ENCODE results near the gene RTP2.

Gene RTP2

DNA sequence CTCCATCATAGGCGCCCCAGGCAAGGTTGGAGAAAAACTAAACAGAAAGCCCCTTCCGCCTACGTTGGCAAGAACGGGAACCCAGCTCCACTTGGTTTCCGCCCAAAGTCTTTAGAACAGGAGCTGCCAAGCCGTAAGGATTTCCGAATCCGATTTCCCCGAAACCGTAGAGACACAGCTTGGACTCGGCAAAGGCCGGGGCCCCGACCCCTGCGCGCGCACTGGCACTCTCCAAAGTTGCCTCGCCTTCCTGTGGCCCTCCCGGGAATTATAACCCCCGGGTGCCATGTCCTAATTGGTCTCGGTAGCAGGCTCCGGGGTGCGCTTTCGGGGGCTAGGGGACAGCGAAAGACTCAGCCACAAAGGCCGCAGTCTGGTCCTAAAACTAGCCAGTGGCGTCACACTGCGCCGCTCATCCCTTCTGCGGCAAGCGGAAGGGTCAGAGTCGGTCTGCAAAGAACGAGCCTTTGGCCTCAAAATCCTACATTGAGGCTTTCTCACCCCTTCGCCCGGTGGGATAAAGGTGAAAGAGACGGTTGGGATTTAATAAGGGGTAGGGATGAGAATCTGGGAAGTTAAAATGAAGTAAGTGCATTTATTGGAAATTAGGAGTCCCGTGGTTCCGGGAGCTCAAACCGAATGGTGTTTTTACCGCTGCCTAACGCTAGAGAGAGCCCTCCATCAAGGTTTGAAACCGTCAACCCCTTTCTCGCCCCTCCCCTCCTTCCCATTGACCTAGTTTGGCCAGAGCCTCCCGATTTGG lies 36.2 kb upstream of the RTP2 start:
- no peak for DNase-seq (ENCODE audit: low read depth in 2 of 2)

DNA sequence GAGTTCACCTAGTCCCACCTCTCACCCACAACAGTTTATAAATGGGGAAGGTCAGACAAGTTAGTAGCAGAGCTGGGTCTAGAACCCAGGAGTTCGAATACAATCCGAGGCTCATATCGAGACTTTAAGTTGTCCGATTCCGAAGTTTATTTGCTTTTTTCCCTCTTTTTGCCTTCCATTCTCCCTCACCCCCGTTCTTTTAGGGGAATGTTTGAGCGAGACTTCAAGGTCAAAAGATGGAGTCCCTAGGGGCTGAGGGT lies 35.6 kb upstream of the RTP2 start:
- no peak for DNase-seq (ENCODE audit: low read depth in 2 of 2)

DNA sequence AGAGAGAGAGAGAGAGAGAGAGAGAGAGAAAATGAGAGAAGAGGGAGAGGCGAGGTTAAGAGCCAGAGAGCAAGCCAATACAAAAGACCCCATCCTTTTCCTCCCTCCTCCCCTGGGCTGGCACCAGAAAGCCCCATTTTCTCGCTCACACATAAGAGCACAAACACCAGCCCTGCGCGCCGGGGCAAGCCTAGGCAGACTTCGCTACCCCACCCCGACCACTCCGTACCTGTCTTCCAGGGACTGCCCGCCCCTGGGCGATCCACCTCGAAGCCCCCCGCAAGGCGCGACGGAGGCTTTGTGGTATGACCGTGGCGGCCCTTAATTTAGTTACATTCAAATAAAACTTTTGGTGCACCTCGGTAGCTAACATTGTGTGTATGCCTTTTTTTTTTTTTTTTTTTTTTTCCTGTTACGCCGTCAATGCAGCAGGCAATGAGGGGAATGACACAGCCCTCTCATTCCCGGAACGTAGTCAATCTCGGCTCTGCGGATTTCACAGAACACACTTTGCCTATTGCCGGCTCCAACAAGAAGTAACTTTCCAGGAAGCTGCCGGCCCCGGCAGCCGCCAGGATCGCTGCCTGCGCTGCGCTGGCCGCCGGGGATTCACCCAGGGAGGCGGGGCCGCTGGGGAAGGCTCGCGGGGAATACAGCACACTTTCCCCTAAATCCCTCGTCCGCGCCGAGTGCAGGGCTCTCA lies 35.2 kb upstream of the RTP2 start:
- DNase-seq (ENCODE audit: low read depth in 2 of 2): no peak

DNA sequence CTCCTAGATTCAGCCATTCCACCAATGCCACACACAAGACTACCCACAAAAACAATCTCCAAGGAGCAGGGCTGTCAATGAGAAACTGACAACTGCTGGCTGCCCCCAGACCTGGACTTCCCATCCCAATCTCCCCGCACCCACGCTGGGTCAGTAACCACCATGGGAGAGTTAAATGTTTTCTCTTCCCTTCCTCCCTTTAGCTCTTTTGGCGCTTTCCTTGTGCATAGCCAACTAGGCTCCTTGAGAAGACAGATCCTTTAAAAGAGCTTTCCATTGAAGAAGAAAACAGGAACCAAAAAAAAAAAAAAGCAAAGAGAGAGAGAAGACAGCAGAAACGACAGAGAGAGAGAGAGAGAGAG lies 34.6 kb upstream of the RTP2 start:
- no peak for DNase-seq (ENCODE audit: low read depth in 2 of 2)

DNA sequence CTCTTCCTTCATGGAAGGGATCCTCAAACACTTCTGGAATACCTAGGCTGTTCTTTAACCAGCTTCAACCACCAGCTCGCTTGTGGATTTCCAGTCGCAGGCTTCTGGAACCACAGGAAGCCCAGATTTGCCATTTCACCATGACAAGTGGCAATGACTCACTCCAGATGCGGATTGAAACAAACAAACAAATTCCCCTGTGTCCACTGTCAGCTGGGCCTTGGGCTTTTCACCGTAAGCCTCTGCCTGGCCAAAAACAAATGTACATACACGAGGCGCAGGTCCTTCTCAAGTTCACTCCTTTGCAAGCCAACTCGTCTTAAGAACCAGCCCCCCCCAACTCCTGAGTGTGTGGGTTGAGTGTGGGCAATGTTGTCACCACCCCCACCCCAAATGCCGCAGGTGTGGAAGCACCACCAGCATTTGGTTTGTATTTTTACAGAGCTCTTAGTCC lies 34.1 kb upstream of the RTP2 start:
- no peak for DNase-seq (ENCODE audit: low read depth in 2 of 2)

DNA sequence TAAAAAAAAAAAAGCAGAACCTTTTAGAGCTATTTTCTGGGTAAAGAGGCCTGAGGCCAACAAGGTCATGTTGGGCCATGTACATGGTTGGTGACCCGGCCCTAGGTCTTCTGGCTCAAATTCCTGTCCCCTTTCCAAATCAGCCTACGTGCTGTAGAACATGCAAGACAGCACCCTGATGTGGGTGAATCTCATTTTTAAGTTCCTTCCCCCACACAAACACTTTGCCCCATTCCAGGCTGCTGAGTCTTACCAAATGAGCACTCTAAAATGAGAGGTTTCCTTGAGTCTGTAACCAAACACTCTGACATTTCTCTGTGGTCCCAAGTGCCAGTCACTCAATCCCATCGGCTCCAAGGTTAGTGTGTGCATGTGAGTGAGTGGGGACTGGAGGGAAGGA lies 33.5 kb upstream of the RTP2 start:
- no peak for DNase-seq (ENCODE audit: low read depth in 2 of 2)

DNA sequence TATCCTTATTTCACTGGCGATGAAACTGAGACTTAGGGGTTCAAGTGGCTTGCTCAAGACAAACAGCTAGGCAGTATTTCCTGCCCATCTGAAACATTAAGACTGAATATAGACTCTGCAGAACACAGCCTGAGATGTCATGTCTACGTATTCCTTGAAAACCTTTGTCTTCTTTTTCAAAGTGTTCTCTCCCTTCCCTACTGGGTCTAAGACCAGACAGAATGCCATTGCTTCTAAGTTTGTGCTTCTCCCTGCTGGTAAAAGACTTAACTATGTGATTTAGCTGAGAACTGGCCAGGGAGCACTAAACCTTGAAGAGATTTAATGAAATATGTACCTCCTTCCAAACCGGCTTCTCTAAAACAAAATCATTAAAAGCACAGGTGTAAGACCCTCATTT lies 33.0 kb upstream of the RTP2 start:
- no peak for DNase-seq (ENCODE audit: low read depth in 2 of 2)

DNA sequence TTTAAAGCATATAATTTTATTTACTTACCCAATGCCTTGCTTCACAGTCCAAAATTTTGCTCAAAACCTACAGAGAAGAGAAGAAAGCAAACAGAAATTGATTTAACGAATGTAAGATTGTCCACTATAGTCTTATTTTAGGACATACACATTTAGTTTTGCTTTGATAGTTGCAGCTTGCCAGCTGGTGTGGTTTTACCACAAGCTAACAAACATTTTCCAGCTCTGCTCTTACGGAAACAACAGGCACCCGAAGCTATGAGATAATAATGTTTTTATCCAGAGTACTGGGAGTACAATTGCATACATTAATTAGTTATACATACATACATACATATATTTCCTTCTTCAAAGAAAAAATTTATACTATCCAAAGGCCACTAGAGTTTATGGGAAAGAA lies 32.5 kb upstream of the RTP2 start:
- no peak for DNase-seq (ENCODE audit: low read depth in 2 of 2)

DNA sequence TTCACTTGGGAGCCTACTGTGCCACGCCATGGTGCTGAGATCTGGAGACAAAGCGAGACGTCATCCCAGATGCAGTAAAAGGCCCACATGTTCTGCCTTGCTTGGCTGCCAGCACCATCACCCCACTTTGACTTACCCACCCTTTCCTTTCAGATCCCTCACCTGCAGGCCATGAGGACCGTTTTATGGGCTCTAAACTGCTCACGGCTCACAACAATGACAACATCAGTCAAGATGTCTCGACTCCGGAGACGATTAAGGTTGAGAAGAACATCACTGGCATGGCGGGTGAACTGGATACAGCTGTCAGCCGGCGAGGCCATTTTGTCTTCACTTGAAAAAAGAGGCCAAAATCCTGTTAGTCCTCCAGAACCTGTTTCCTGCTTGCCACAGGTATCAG lies 31.0 kb upstream of the RTP2 start:
- DNase-seq (ENCODE audit: low read depth in 2 of 2): no peak

DNA sequence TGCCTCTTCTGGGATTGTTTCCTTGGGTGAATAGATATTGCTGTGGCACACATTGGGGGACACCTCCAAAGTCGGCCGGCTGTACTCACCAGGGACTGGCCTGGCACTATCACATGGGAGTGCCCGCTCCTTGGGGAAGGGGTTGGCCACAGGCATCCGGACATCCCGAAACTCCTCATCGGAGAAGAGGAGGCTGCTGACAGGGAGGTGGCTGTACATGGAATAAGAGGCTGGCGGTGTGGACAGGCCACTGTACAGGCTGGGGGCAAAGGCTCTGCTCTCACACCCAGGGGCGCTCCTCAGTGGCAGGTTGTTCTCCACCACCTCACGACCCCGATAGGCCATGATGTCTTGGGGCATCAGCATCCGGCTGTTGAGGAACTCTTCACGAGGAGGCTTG lies 27.2 kb upstream of the RTP2 start:
- no peak for DNase-seq (ENCODE audit: low read depth in 2 of 2)

DNA sequence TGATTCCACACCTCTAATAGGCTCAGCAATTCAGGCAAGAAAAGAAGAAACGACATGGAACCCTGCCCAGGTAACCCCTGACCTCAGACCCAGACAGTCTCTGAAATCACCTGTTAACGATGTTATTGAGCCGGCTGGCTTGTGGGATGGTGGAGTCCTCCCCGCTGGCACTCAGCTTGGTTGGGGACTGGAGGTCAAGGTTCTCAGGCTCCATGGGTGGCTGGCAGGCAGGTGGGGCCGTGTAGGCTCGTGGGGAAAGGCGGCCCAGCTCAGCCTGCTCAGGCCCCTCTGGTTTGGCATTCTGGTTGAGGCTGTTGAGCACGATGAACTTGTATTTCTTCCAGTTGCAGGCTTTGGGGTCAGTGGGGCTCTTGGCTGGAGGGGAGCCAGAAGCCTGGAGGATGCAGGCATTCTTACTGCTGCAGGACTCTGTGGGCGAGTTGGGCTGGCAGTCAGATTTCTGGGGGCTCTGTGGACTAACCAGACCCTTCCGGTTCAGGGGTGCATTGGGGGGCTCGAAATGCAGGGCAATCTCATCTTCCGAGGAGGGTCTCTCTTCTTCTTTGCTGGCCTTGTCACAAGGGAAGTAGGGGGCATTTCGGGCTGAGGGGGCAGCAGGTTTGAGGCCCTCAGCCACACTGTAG lies 26.7 kb upstream of the RTP2 start:
- DNase-seq (ENCODE audit: low read depth in 2 of 2): no peak

DNA sequence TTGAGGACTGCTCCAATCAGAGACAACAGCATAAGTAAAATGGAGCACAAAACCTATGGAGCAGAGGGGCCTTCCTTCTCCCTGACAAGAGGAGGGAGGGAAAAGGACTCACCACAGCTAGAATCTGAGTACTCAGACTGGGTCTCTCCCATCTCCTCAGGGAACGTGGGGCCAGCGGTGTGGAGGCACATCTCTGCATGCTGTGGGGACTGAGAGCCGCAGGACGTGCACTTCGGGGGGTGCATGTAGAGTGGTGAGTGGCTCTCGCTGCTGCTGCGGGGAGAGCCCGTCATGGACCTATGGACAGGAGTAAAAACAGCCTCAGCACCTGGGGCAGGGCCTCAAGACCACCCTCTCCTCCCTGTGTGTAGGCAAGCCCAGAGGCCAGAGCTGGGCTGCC lies 25.9 kb upstream of the RTP2 start:
- DNase-seq (ENCODE audit: low read depth in 2 of 2): no peak

DNA sequence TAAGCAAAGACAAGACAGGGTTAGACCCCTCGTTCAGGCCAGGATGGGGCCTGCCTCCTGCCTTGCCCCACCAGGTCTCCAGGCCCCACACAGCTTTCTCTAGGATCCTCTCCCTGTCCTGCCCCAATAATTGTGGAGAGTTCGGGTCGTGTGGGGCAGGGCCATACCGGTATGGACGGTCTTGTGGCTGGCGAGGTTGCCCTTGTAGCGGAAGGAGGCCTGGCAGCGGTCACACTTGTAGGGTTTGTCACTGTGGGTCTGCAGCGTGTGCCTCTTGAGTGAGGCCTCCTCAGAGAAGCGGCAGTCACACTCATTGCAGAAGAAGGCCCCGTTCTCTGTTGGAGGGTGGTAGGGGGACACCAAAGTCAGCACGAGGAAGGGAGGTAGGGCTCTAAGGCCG lies 24.2 kb upstream of the RTP2 start:
- DNase-seq (ENCODE audit: low read depth in 2 of 2): no peak

DNA sequence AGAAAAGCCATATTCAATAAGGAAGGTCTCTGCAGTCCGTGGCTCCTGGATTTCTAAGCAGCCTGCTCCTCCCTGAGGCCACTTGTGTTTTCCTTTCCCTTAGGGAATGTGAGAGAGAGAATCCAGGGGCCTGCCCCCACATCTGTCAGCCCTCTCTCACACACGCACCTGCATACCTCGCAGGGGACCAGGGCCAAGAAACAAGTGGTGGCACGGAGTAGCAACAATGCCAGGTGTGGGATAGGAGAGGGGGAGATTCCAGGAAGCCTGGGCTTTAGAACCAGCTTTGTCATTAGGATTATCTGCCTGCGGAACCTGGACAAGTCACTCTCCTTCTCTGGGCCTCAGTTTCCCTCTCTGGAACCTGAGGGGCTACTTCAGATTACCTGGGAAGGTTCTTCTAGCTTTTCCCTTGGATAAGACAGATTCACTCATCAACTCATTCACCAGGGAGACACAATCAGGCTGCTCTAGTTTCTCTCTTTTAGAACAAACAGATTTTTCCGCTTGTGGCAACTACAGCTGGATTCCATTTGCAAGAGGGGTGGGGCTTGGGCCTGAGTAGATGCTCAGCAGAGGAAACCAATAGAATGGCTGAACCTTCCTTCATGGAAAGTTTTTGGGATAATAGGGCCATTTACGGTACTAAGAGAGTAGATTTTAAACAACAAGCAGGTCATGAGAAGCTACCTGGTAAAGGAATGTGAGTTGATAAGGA lies 23.5 kb upstream of the RTP2 start:
- DNase-seq (ENCODE audit: low read depth in 2 of 2): no peak

DNA sequence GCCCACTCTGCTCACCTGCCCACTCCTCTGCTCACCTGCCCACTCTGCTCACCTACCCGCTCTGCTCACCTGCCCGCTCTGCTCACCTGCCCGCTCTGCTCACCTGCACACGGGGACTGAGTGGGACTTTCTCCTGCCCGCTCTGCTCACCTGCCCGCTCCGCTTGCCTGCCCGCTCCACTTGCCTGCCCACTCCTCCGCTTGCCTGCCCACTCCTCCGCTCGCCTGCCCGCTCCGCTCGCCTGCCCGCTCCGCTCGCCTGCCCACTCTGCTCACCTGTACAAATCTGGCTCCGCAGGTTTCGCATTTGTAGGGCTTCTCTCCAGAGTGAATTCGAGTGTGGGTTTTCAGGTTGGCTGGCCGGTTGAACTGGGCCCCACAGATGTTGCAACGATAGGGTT lies 22.9 kb upstream of the RTP2 start:
- DNase-seq (ENCODE audit: low read depth in 2 of 2): no peak

DNA sequence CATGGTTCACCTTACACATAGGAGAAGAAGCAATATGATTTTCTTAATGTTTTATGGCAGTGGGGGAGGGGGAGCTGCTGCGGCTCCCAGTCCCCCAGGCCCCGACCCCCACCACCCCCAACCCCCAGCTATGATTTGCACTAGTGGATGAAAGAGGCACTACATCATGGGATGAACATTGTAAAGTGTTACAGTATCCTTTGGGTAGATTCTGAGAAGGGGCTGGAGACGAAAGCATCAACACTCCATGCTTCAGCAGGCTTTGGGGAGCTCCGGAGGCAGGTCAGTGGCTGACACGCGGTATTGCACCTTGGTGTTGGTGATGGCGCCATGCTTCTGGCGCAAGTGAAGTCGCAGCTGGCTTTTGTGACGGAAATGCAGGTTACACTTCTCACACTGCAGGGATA lies 19.9 kb upstream of the RTP2 start:
- no peak for DNase-seq (ENCODE audit: low read depth in 2 of 2)

DNA sequence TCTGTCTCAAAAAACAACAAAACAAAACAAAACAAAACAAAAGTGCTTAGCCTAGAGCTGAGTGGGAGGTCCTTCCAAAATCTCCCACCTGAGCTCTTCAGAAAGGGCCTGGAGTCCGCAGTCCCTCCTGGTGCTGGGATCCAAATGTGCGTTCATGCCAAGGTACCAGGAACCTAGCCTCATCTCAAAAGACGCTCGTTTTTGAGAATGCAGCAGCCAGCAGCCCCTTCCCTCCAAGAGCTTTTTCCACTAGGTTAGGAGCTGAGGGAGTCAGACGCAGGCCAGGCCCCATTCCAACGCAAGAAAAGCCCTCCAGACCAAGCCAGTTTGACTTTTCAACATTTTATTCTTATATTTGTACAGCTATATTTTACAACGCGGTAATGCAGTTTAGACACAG lies 18.7 kb upstream of the RTP2 start:
- no peak for DNase-seq (ENCODE audit: low read depth in 2 of 2)

DNA sequence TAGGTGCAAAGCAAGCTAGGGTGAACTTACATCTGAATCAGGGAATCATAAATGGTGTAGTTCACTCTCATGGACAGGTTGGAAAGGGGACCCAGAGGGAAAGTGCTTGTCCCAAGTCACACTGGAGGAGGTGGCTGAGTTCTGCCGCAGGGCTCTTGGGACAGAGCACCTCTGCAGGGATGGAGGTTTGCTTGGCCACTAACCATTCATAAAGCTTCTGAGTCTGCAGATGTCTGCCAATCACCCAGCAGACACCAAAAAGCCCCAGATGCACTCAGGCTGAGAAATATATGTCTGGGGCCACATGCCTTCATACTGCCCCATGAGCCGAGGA lies 17.9 kb upstream of the RTP2 start:
- DNase-seq (ENCODE audit: low read depth in 2 of 2): no peak

DNA sequence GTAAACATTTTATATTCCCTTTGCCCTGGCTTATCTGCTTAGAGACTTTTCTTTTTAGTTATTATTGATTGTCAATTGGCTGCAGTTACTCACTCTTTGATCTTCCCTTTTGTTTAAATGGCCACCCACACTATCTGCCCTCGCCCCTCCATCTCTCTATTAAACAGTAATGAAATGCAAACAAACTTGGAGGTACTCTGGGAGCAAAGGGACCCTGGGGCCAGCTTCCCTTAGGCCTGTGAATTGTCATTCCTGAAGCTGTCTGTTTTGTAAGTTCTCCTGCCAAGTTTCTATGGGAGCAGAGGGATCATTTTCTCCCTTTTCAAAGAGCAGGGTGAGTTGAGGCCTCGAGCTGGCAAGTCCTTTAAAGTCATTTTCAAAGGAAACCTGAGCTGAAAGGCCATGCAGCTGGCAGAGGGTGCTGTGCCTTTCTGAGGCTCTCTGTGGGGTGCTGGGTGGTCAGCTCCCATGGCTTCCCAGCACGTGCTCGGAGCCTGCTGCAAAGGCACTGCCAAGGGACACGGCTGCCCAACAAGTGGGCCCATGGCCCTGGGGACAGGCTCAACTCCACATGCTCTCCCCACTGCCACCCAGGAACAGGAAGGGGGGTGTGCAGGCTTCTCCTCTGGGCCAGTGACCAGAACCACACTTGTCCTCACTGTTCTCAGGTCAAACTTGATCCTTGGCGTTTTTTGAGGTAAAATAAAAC lies 17.4 kb upstream of the RTP2 start:
- no peak for DNase-seq (ENCODE audit: low read depth in 2 of 2)

DNA sequence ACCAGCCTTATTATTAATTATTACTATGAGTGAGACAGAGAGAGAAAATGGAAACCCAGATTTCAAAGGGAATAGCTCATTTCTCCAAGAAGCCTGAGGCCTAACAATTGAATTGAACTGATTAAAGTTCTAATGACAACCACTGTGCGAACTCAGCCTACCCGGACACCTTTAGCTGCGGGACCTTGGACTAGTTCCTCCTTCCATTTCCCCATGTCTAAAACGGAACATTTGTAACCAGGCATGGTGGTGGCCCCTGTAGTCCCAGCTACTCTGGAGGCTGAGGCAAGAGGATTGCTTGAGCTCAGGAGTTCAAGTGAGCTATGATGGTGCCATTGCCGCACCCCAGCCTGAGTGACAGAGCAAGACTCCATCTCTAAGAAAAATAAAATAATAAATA lies 16.4 kb upstream of the RTP2 start:
- DNase-seq (ENCODE audit: low read depth in 2 of 2): no peak

DNA sequence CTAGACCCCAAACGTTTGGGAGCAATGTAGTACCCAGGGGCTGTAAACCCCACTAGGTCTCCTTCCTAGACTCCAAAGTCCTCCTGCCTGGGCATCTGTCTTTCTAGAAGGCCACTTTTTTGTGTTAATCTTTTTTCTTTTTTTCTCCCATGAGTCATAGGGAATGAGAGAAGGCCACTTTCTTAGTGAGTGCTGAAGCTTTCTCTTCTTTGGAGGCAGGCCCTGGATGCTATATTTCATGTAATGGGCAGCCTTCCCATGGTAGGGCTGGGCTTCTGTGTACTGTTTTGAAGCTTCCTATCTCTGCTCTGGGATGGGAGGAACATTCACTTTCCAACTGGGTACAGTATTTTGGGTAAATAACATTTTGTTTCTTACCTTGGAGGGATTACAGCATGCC lies 15.2 kb upstream of the RTP2 start:
- no peak for DNase-seq (ENCODE audit: low read depth in 2 of 2)

DNA sequence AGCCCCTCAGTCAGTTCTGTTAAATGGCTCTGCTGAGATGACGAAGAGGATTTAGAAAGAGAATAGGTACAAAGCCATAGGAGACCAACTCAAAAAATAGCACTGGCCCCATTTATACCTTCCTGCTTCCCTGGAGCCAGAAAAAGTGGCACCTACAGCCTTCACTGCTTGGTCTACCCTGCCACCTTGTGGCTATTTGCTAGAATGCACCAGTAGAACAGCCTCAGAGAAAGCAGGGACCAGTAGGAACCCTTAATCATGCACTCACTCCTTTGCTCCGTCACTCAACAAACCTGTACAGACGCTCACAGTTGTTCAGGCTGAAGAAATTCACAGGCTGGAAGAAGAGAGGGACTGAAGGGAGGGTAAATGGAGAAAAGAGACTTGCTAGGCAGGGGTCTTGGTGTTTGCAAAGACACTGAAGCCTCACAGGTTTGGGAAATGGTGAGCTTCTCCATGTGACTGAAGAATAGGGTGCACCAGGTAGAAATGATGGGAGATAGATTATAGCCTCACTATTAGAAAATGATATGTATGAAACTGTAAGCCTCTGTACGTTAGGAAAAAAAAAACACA lies 12.1 kb upstream of the RTP2 start:
- peak; percentile 18 to 41 for DNase-seq (ENCODE audit: low read depth in 2 of 2)

All from stimulated activated CD4-positive, alpha-beta T cell treated with anti-CD3 and anti-CD28 coated beads, Interleukin-1b, Interleukin-23, amount 100 ng/mL, for 1 hour (primary cell).